Hepatocyte (in vitro differentiated cells): ENCODE results near the gene SFT2D1.

ENCODE experiments used
- CTCF ChIP-seq: fragments of 200-600 bp; sonication (generic); IDR thresholded peaks from 2 replicates; pipeline ENCODE4 v1.5.1; 2016; ENCODE audit warnings: antibody characterized with exemption, mild to moderate bottlenecking; ENCODE audit not compliant: poor library complexity
- EZH2 ChIP-seq: fragments of 200-600 bp; sonication (generic); IDR thresholded peaks from 2 replicates; pipeline ENCODE4 v1.6.1; 2016; ENCODE audit warnings: antibody characterized with exemption, mild to moderate bottlenecking, borderline replicate concordance
- EZH2phosphoT487 ChIP-seq: fragments of 200-600 bp; sonication (generic); IDR thresholded peaks from one replicate; pipeline ENCODE4 v1.6.1; 2018; ENCODE audit warnings: antibody characterized with exemption, mild to moderate bottlenecking, low read depth, moderate library complexity; ENCODE audit not compliant: unreplicated experiment, severe bottlenecking

GRCh38 chr6:166382933-166383801, 40.8 kb upstream of the SFT2D1 start, which contains the start of gene MPC1:
- TF ChIP-seq CTCF (no peak), EZH2 (no peak), EZH2phosphoT487 (no peak)
